Measurements from ENCODE around the gene MUC5B. TPM values are rescaled to one million over a fixed set of nuclear protein-coding genes. Genes with fewer than 3 reads are reported as not detected.
A peak's percentile ranks its signal among the peaks of the same experiment; 100 is the strongest.

The MUC5B gene
- total and polyA plus RNA-seq, 9 donors: 0.02 to 35.3 (median 1.1) TPM; not detected in 1

GRCh38 chr11:1291295-1292017, 68.6 kb downstream of the MUC5B start:
- no peaks in the 10 kb centered on the region for H3K36me3 ChIP-seq
- no peak overlapping the region for H3K4me3 ChIP-seq
- H3K4me1 ChIP-seq (ENCODE audit: insufficient read depth): no peaks in the 10 kb centered on the region
- TF ChIP-seq, protein P1, sequence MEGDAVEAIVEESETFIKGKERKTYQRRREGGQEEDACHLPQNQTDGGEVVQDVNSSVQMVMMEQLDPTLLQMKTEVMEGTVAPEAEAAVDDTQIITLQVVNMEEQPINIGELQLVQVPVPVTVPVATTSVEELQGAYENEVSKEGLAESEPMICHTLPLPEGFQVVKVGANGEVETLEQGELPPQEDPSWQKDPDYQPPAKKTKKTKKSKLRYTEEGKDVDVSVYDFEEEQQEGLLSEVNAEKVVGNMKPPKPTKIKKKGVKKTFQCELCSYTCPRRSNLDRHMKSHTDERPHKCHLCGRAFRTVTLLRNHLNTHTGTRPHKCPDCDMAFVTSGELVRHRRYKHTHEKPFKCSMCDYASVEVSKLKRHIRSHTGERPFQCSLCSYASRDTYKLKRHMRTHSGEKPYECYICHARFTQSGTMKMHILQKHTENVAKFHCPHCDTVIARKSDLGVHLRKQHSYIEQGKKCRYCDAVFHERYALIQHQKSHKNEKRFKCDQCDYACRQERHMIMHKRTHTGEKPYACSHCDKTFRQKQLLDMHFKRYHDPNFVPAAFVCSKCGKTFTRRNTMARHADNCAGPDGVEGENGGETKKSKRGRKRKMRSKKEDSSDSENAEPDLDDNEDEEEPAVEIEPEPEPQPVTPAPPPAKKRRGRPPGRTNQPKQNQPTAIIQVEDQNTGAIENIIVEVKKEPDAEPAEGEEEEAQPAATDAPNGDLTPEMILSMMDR (IDR thresholded peaks at IDR 0.05): no peak
- TF ChIP-seq EP300 (IDR thresholded peaks at IDR 0.05) (no peak), POLR2A (IDR thresholded peaks at IDR 0.05) (no peak)
- no peaks in the 10 kb centered on the region for H3K9me3 ChIP-seq
- DNase-seq: peak in 2 of 5 donors; percentile 14 to 24
- no peaks in the 10 kb centered on the region for H3K27me3 ChIP-seq
- intact Hi-C loops (cut with DNase I): no loop called here
- no peak overlapping the region for H3K27ac ChIP-seq
- WGBS, 3 donors: 92 to 94% (median 94%) methylated on average over 46 of the region's 46 CpGs

DNA sequence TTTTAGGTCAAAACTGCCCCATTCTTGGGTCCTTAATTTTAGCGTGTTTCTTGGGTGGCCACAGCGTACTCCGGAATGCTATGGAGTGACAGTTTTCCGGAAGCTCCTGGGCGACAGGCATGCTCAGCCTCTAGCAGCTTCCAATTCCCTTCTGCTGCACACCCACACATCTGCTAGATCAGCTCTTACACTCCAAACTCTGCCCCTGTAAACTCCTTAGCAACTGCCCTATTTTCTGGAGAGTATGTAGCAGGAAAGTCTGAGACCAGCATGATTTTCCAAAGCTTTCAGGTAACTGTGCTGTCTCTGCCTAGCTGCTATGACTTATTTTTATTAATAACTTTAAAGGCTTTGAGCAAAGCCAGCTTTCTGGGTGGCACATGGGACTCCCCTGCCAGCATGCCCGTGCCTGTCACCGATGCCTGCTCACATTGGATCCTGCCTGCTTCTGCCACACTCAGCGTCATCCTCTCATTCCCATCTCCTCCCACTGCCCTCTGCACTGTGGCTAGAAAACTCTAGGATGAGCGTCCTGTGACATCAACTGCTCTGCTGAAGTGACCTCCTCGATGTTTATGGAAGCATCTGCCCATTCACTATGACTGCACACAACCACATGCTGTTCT, 69.3 kb downstream of the MUC5B start:
- no peak for TF ChIP-seq POLR2A (IDR thresholded peaks at IDR 0.05)
- TF ChIP-seq, protein P1 (IDR thresholded peaks at IDR 0.05): no peak
- no peak for TF ChIP-seq EP300 (IDR thresholded peaks at IDR 0.05)
- Histone ChIP-seq H3K4me3 (no peak overlapping the region), H3K27me3 (no peaks in the 10 kb centered on the region), H3K9me3 (no peaks in the 10 kb centered on the region), H3K27ac (no peak overlapping the region), H3K36me3 (no peaks in the 10 kb centered on the region), H3K4me1 (ENCODE audit: insufficient read depth) (no peaks in the 10 kb centered on the region)
- WGBS, 3 donors: 85 to 90% (median 88%) methylated on average over 10 of the region's 10 CpGs
- intact Hi-C loops (cut with DNase I): no loop called here
- DNase-seq: peak in 1 of 5 donors; percentile 5

- 87 to 88% (median 87%) methylated on average over 43 of the region's 43 CpGs for WGBS, 3 donors
- peak in 4 of 5 donors; percentile 8 to 23 (median 14) for DNase-seq
- no peak overlapping the region for H3K4me3 ChIP-seq
- intact Hi-C loops (cut with DNase I): no loop called here
- no peaks in the 10 kb centered on the region for H3K4me1 ChIP-seq (ENCODE audit: insufficient read depth)
- no peak for TF ChIP-seq EP300 (IDR thresholded peaks at IDR 0.05)
- TF ChIP-seq, protein P1 (IDR thresholded peaks at IDR 0.05): no peak
- TF ChIP-seq POLR2A (IDR thresholded peaks at IDR 0.05): no peak
- H3K36me3 ChIP-seq: no peaks in the 10 kb centered on the region
- H3K27ac ChIP-seq: no peak overlapping the region
- H3K9me3 ChIP-seq: no peaks in the 10 kb centered on the region
- H3K27me3 ChIP-seq: no peaks in the 10 kb centered on the region
Measured at GRCh38 chr11:1292644-1293618, 70.1 kb downstream of the MUC5B start.

- intact Hi-C loops (cut with DNase I): no loop called here
- DNase-seq: peak in 3 of 5 donors; percentile 14 to 28 (median 15)
- H3K27ac ChIP-seq: no peak overlapping the region
Measured at GRCh38 chr11:1293619-1294015, 70.8 kb downstream of the MUC5B start.

More at GRCh38 chr11:1293619-1294015, 70.8 kb downstream of the MUC5B start:
- peaks cover 4% of the 10 kb centered on the region for H3K4me1 ChIP-seq (ENCODE audit: insufficient read depth)
- TF ChIP-seq, protein P1 (IDR thresholded peaks at IDR 0.05): no peak
- TF ChIP-seq POLR2A (IDR thresholded peaks at IDR 0.05) (no peak), EP300 (IDR thresholded peaks at IDR 0.05) (no peak)
- no peaks in the 10 kb centered on the region for H3K27me3 ChIP-seq
- H3K4me3 ChIP-seq: no peak overlapping the region
- no peaks in the 10 kb centered on the region for H3K36me3 ChIP-seq
- WGBS, 3 donors: 86 to 88% (median 88%) methylated on average over 13 of the region's 13 CpGs
- H3K9me3 ChIP-seq: no peaks in the 10 kb centered on the region

All from ovary (tissue), 9 donors.